Uterus (tissue), 4 donors: ENCODE measurements around the gene CCR7. TPM values are rescaled to one million over a fixed set of nuclear protein-coding genes. Genes with fewer than 3 reads are reported as not detected.

ENCODE experiments used
- DNase-seq, 2 donors: peaks; one replicate each; pipeline ENCODE4 v3.0.0-alpha.2; 2019 to 2020
- H3K27ac ChIP-seq, 2 donors: fragments of 200-600 bp; sonication (generic); 1 replicate in 1 of 2; 2 replicates in 1 of 2; pipeline ENCODE4 v1.5.1; 2016 to 2018
- H3K27me3 ChIP-seq, 2 donors: fragments of 200-600 bp; sonication (generic); one replicate each; pipeline ENCODE4 v1.5.1; 2018 to 2019; ENCODE audit warnings: control low read depth in 1 of 2
- H3K36me3 ChIP-seq, 2 donors: fragments of 200-600 bp; sonication (generic); one replicate each; pipeline ENCODE4 v1.5.1; 2019; ENCODE audit warnings: control low read depth in 1 of 2
- H3K4me1 ChIP-seq, 2 donors: fragments of 200-600 bp; sonication (generic); one replicate each; pipeline ENCODE4 v1.5.1; 2018 to 2019; ENCODE audit warnings: control low read depth in 1 of 2
- H3K4me3 ChIP-seq, 2 donors: fragments of 200-600 bp; sonication (generic); 1 replicate in 1 of 2; 2 replicates in 1 of 2; pipeline ENCODE4 v1.5.1; 2018 to 2019; ENCODE audit warnings: mild to moderate bottlenecking in 1 of 2
- H3K9me3 ChIP-seq, 2 donors: fragments of 200-600 bp; sonication (generic); one replicate each; pipeline ENCODE4 v1.5.1; 2019; ENCODE audit warnings: control low read depth in 1 of 2
- POLR2A ChIP-seq, 2 donors: fragments of 450-650 bp; IDR thresholded peaks; one replicate each; pipeline ENCODE4 v1.6.1; 2016; ENCODE audit warnings: antibody characterized with exemption in 2 of 2, mild to moderate bottlenecking in 1 of 2, moderate library complexity in 1 of 2
- intact Hi-C: fragments of 100-400 bp; cut with DNase I; formaldehyde crosslinking; loops from one replicate; pipeline ENCODE4 v1.15.1; 2023; ENCODE audit warnings: low total_unique reads
- total RNA-seq, 4 donors: library from RNA; depleted of rRNA in 3 of 4; stranded (reverse); fragments of >200 nt in 3 of 4; gene quantifications; one replicate each; pipeline versions ENCODE4 v1.1.0 to v1.2.4, GENCODE V29; 2014 to 2023
- TF ChIP-seq, protein P1 (sequence below), 4 experiments: fragments of 200-600 bp in 2 of 4; fragments of 450-650 bp in 2 of 4; sonication (generic) in 2 of 4; IDR thresholded peaks; one replicate each; pipeline ENCODE4 v1.5.1; 2016 to 2019; ENCODE audit warnings: antibody characterized with exemption in 4 of 4, mild to moderate bottlenecking in 2 of 4, moderate library complexity in 1 of 4
- donor health status: DM: yes; HTN: yes; CAD: no.

CCR7 gene
- total RNA-seq, 4 donors from 2014 or later: 0.14 TPM; not detected in 3

DNA sequence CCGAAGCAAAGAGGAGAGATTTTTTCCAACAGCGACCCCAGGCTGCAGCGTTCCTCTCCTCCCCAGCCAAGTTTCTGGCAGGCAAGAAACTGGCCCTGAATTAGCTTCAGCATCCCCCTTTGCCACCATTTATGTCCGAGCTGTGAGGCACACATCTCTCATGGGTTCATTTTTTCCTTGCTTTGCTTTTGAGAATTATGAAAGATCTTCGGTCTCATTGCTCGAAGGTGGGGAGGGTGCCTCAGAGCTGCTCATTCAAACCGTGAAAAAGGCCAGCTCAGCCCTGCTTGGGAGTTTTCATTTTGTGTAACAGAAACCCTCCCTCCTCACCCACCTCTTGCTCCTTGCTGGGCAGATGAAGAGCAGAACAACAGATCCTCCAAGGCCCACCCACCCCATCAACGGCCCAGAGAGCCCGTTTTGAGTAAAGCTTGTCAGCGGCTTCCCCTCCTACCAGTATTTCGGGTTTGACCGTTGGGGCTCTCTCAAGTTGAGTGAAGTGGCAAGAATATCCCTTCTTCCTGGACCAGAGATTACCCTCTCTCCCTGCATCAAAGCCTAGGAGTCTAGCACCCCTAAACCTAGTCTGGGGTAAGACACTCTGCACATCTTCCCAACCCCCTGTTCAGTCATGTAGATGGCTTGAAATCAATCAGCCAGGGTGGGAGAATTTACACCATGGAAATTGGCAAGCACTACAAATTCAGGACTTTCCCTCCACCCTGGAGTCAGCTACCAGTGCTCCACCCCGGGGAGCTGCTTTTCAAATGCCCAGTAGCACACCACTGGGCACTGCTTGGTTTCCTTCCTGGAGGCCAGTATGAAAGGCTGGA lies 1.8 kb downstream of the CCR7 start:
- DNase-seq: no peak
- no peak overlapping the region for H3K27ac ChIP-seq
- peaks cover 0 to 4% of the 10 kb centered on the region in 2 donors for H3K4me1 ChIP-seq
- no peak overlapping the region for H3K4me3 ChIP-seq
- H3K9me3 ChIP-seq: no peaks in the 10 kb centered on the region
- intact Hi-C loops: no loop called here
- TF ChIP-seq, protein P1, sequence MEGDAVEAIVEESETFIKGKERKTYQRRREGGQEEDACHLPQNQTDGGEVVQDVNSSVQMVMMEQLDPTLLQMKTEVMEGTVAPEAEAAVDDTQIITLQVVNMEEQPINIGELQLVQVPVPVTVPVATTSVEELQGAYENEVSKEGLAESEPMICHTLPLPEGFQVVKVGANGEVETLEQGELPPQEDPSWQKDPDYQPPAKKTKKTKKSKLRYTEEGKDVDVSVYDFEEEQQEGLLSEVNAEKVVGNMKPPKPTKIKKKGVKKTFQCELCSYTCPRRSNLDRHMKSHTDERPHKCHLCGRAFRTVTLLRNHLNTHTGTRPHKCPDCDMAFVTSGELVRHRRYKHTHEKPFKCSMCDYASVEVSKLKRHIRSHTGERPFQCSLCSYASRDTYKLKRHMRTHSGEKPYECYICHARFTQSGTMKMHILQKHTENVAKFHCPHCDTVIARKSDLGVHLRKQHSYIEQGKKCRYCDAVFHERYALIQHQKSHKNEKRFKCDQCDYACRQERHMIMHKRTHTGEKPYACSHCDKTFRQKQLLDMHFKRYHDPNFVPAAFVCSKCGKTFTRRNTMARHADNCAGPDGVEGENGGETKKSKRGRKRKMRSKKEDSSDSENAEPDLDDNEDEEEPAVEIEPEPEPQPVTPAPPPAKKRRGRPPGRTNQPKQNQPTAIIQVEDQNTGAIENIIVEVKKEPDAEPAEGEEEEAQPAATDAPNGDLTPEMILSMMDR (IDR thresholded peaks at IDR 0.05): no peak
- TF ChIP-seq POLR2A (IDR thresholded peaks at IDR 0.05): no peak
- H3K36me3 ChIP-seq: no peaks in the 10 kb centered on the region
- no peaks in the 10 kb centered on the region for H3K27me3 ChIP-seq

GRCh38 chr17:40562838-40563219 lies 2.4 kb downstream of the CCR7 start:
- intact Hi-C loops: no loop called here
- no peak overlapping the region for H3K4me3 ChIP-seq
- no peak for DNase-seq

DNA sequence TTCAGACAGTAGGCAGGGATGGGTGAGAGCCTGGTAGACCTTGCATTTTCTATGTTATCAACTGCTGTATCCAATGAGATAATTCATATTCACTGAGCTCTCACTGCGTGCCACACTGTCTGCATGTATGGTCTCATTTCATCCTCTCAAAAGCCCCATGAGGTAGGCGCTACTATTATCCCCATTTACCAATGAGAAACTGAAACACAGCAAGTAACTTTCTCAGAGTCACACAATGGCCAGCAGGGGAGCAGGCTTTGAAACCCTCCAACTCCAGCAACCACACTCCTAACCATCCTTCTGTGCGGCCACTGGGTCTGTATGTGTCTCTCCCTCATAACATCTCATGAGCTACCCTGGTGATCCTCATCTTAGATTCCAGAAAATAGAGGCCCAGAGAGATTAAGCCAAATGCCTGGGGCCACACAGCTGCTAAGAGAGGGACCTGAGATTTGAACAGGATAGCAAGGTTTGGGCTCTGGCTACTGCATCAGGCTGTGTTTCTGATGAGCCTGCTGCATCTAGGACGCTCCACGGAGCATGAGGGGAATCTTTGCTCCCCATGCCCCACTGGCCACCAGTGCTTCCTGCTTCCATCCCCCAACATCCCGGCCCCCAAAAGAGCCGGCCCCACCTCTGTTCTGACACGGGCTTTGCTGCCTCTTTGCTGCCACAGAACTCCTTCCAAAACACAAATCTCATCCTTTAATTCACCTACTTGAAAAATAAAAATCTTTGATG lies 3.2 kb downstream of the CCR7 start:
- Histone ChIP-seq H3K4me1 (peaks cover 0 to 4% of the 10 kb centered on the region in 2 donors), H3K36me3 (no peaks in the 10 kb centered on the region), H3K27me3 (no peaks in the 10 kb centered on the region), H3K9me3 (no peaks in the 10 kb centered on the region), H3K27ac (no peak overlapping the region), H3K4me3 (no peak overlapping the region)
- no peak for DNase-seq
- intact Hi-C loops: loop anchor here (2.0 kb wide), 1 partner anchor 121 kb away; no protein-coding TSS in a partner anchor
- no peak for TF ChIP-seq POLR2A (IDR thresholded peaks at IDR 0.05)
- TF ChIP-seq, protein P1 (IDR thresholded peaks at IDR 0.05): no peak

More at GRCh38 chr17:40562838-40563219, 2.4 kb downstream of the CCR7 start:
- Histone ChIP-seq H3K9me3 (no peaks in the 10 kb centered on the region), H3K36me3 (no peaks in the 10 kb centered on the region), H3K27ac (no peak overlapping the region), H3K27me3 (no peaks in the 10 kb centered on the region), H3K4me1 (peaks cover 0 to 4% of the 10 kb centered on the region in 2 donors)
- TF ChIP-seq, protein P1 (IDR thresholded peaks at IDR 0.05): no peak
- no peak for TF ChIP-seq POLR2A (IDR thresholded peaks at IDR 0.05)

DNA sequence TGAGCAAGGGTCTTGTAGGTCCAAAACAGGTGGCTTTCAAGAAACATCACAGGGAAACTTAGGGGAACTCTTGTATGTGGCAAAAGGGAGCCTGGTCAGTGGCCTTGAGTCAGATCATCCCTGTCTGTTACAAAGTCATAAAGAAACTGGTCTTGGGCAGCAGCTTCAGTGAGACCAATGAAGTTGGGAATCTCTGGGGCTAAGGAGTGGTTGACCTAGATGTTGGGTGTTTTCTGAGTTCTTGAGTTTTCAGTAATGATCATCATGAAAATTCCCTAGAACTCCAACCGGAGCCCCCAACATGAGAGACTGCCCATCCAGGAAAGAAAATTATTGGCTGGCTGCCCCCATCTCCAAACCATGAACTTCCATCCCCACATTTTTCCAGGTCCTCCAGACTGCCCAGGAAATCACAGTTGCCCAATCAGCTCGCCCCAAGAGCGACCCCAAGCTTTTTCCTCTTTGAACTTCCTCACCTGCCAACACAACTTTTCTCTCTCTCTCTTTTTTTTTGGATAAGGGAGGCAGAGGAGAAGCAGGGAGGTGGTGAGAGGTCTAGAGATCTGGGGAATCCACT lies 3.9 kb downstream of the CCR7 start:
- no peak for DNase-seq
- Histone ChIP-seq H3K27ac (no peak overlapping the region), H3K4me3 (no peak overlapping the region), H3K27me3 (no peaks in the 10 kb centered on the region), H3K9me3 (no peaks in the 10 kb centered on the region), H3K36me3 (no peaks in the 10 kb centered on the region), H3K4me1 (peaks cover 0 to 4% of the 10 kb centered on the region in 2 donors)
- intact Hi-C loops: loop anchor here (2.0 kb wide), 1 partner anchor 121 kb away; no protein-coding TSS in a partner anchor
- TF ChIP-seq POLR2A (IDR thresholded peaks at IDR 0.05): no peak
- TF ChIP-seq, protein P1 (IDR thresholded peaks at IDR 0.05): no peak
